ENCODE measurements around the gene PTPRM. TPM values are rescaled to one million over a fixed set of nuclear protein-coding genes. Genes with fewer than 3 reads are reported as not detected.

Gene PTPRM
- polyA plus RNA-seq, 1 donor (not counting 4 experiments of a cell fraction or from before 2014, with no cell fraction given): 54.5 TPM

DNA sequence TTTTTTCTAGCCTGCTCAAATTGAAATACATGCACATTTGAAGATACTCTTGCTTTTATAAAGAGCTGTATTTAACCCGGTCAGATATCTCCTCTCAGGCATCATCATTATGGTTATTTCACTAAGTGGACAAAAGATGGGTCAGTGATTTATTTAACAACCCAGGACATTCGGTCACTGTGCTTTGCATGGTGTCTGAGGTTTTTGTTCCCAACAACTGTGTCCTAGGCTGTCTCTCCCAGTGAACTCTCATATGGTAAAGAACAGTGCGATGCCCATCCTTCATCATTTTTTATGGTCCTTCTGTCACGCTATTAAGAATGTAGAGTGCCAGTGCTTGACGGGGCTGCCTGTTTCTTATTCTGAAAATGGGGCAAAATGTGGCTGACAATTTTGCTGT lies 372.4 kb downstream of the PTPRM start:
- Histone ChIP-seq H3K9ac (ENCODE audit: control insufficient read depth, extremely low read depth, insufficient read depth, low read length) (no peak overlapping the region), H3K36me3 (ENCODE audit: control insufficient read depth in 2 of 2, extremely low read depth in 1 of 2, insufficient read depth in 2 of 2, low read length in 2 of 2) (no peaks in the 10 kb centered on the region), H3K27ac (ENCODE audit: control insufficient read depth, insufficient read depth, low read length) (no peak overlapping the region), H3K9me3 (ENCODE audit: control insufficient read depth, low read depth, low read length) (no peaks in the 10 kb centered on the region), H3K79me2 (ENCODE audit: control insufficient read depth, insufficient read depth, low read length) (no peaks in the 10 kb centered on the region), H3K4me3 (ENCODE audit: control insufficient read depth in 2 of 3, extremely low read depth in 1 of 3, insufficient read depth in 2 of 3, low read depth in 1 of 3, low read length in 3 of 3) (no peak overlapping the region), H2AFZ (ENCODE audit: control insufficient read depth, low read length) (no peak overlapping the region), H3K9me1 (ENCODE audit: control insufficient read depth, extremely low read depth, insufficient read depth, low read length) (no peaks in the 10 kb centered on the region), H3K4me1 (ENCODE audit: control insufficient read depth, extremely low read depth, insufficient read depth, low read length) (peaks cover 9% of the 10 kb centered on the region), H3K27me3 (ENCODE audit: control insufficient read depth, extremely low read depth, insufficient read depth, low read length) (no peaks in the 10 kb centered on the region), H3K4me2 (ENCODE audit: control insufficient read depth, extremely low read depth, insufficient read depth, low read depth, low read length) (no peak overlapping the region), H4K20me1 (ENCODE audit: control insufficient read depth, extremely low read depth, insufficient read depth, low read length) (no peaks in the 10 kb centered on the region)
- DNase-seq (ENCODE audit: low read depth, low spot score): no peak
- no peak for FAIRE-seq
- TF ChIP-seq EZH2 (IDR thresholded peaks at IDR 0.05; ENCODE audit: low read length): no peak
- TF ChIP-seq, protein P1, sequence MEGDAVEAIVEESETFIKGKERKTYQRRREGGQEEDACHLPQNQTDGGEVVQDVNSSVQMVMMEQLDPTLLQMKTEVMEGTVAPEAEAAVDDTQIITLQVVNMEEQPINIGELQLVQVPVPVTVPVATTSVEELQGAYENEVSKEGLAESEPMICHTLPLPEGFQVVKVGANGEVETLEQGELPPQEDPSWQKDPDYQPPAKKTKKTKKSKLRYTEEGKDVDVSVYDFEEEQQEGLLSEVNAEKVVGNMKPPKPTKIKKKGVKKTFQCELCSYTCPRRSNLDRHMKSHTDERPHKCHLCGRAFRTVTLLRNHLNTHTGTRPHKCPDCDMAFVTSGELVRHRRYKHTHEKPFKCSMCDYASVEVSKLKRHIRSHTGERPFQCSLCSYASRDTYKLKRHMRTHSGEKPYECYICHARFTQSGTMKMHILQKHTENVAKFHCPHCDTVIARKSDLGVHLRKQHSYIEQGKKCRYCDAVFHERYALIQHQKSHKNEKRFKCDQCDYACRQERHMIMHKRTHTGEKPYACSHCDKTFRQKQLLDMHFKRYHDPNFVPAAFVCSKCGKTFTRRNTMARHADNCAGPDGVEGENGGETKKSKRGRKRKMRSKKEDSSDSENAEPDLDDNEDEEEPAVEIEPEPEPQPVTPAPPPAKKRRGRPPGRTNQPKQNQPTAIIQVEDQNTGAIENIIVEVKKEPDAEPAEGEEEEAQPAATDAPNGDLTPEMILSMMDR (optimal IDR thresholded peaks at IDR 0.05 in 1 of 3, IDR thresholded peaks at IDR 0.05 in 1 of 3, conservative IDR thresholded peaks at IDR 0.05 in 1 of 3; ENCODE audit: extremely low read depth in 1 of 3, insufficient read depth in 2 of 3, low read length in 3 of 3): no peak
- dilution Hi-C loops (cut with MboI; ENCODE audit: extremely low pct_ligation_motif_present, low sequenced_read_pairs): no loop called here

DNA sequence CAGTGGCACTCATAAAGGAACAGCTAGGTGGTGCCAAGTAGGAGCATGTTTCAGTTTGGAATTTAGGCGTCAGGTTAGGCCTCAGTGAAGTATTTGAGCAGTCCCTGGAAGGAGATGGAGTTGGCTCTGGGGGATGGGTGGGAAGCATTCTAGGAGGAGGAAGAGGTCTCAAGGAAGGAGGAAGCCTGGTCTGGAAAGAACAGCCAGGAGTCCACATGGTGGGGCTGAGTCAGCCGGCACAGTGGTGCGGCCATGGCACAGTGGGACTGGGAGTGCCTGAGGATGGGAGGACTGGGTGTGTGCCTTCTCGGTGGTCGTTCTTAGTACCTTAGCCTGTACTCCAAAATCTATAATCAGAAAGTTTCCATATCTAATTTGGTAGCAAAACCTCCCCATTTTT lies 373.3 kb downstream of the PTPRM start:
- Histone ChIP-seq H3K4me1 (ENCODE audit: control insufficient read depth, extremely low read depth, insufficient read depth, low read length) (peaks cover 10% of the 10 kb centered on the region), H3K9me3 (ENCODE audit: control insufficient read depth, low read depth, low read length) (no peaks in the 10 kb centered on the region), H2AFZ (ENCODE audit: control insufficient read depth, low read length) (no peak overlapping the region), H3K9me1 (ENCODE audit: control insufficient read depth, extremely low read depth, insufficient read depth, low read length) (no peaks in the 10 kb centered on the region), H3K4me2 (ENCODE audit: control insufficient read depth, extremely low read depth, insufficient read depth, low read depth, low read length) (no peak overlapping the region), H3K27ac (ENCODE audit: control insufficient read depth, insufficient read depth, low read length) (no peak overlapping the region), H3K4me3 (ENCODE audit: control insufficient read depth in 2 of 3, extremely low read depth in 1 of 3, insufficient read depth in 2 of 3, low read depth in 1 of 3, low read length in 3 of 3) (no peak overlapping the region), H3K9ac (ENCODE audit: control insufficient read depth, extremely low read depth, insufficient read depth, low read length) (no peak overlapping the region), H3K27me3 (ENCODE audit: control insufficient read depth, extremely low read depth, insufficient read depth, low read length) (no peaks in the 10 kb centered on the region), H3K79me2 (ENCODE audit: control insufficient read depth, insufficient read depth, low read length) (no peaks in the 10 kb centered on the region), H3K36me3 (ENCODE audit: control insufficient read depth in 2 of 2, extremely low read depth in 1 of 2, insufficient read depth in 2 of 2, low read length in 2 of 2) (no peaks in the 10 kb centered on the region), H4K20me1 (ENCODE audit: control insufficient read depth, extremely low read depth, insufficient read depth, low read length) (no peaks in the 10 kb centered on the region)
- FAIRE-seq (no peak), DNase-seq (ENCODE audit: low read depth, low spot score) (no peak)
- dilution Hi-C loops (cut with MboI; ENCODE audit: extremely low pct_ligation_motif_present, low sequenced_read_pairs): no loop called here
- TF ChIP-seq, protein P1 (optimal IDR thresholded peaks at IDR 0.05 in 1 of 3, IDR thresholded peaks at IDR 0.05 in 1 of 3, conservative IDR thresholded peaks at IDR 0.05 in 1 of 3; ENCODE audit: extremely low read depth in 1 of 3, insufficient read depth in 2 of 3, low read length in 3 of 3): no peak
- no peak for TF ChIP-seq EZH2 (IDR thresholded peaks at IDR 0.05; ENCODE audit: low read length)
